HG02610 (cell line): Measurements from ENCODE around the gene CXCR5.
A peak's percentile ranks its signal among the peaks of the same experiment; 100 is the strongest.

Experiments used
- ATAC-seq: cut with Tn5 transposase; IDR thresholded peaks from one replicate; pipeline ENCODE4 v1.9.1; 2021; ENCODE audit warnings: mild to moderate bottlenecking, moderate library complexity; ENCODE audit not compliant: unreplicated experiment

Gene CXCR5

GRCh38 chr11:118876286-118876685, 7.4 kb upstream of the CXCR5 start:
- no peak for ATAC-seq

GRCh38 chr11:118877487-118878162, 6.1 kb upstream of the CXCR5 start:
- ATAC-seq, result no peak

GRCh38 chr11:118878163-118878563, 5.5 kb upstream of the CXCR5 start:
- ATAC-seq, result no peak

DNA sequence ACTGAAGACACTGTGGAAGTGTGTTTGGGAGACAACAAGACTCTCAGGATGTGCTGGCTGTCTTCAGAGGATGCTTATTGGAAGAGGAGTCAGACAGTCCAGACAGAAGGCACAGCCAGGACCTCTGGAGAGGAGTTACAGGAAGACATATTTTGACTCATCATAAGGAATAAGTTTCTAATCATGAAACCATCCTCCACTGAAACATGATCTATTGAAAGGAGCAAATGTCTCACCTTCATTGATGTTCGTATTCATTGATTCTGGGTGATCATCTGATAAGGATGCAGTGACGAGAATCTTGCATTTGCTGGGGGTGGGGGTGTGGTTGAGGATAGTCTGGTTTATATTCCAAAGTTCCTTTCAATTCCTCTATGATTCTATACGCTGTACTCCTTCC, 2.5 kb upstream of the CXCR5 start:
- ATAC-seq, result no peak

DNA sequence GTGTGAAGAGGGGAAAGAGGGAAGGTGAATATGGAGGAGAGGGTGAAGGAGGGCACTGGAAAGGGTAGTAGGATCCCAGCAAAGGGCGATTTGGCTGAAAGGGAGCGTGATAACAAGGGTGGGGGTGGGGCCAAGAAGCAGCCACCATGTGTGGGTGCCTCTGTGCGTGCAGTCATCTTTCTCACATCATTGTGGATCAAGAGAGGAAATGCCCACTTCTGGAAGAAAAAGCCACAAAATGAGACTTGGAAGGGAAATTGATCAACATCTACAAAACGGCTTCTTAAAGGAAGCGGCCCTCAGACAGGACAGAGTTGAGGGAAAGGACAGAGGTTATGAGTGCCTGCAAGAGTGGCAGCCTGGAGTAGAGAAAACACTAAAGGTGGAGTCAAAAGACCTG, 1.2 kb upstream of the CXCR5 start:
- no peak for ATAC-seq

- ATAC-seq, result no peak
Observed at GRCh38 chr11:118883004-118883367, 706 bp upstream of the CXCR5 start.

GRCh38 chr11:118884875-118885274, 1.2 kb downstream of the CXCR5 start:
- ATAC-seq, result no peak

GRCh38 chr11:118885319-118885718, 1.6 kb downstream of the CXCR5 start:
- ATAC-seq, result no peak

- no peak for ATAC-seq
Observed at GRCh38 chr11:118885831-118886565, 2.3 kb downstream of the CXCR5 start.

DNA sequence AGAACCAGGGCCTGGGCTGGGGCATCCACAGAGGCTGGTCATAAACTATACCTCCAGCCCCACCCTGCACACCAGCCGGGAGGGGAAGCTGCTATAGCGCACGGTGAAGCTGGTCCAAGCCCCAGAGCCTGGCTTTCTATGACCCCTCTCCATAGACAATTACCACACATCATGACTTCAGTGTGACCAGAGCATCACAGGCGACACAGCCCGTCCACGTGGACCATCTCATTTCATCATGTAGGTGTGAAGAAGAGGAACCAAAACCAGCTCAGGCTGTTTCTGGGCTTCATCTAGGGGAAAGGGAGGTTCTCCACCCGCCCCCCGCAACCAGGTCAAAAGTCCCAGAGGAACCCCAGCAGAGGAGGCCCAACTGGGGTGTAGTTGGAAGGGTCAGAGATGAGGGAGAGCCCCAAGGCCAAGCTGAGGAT, 3.0 kb downstream of the CXCR5 start:
- ATAC-seq, result peak; percentile 33

GRCh38 chr11:118887206-118887605, 3.5 kb downstream of the CXCR5 start:
- no peak for ATAC-seq

- no peak for ATAC-seq
Observed at GRCh38 chr11:118888398-118888797, 4.7 kb downstream of the CXCR5 start.

- ATAC-seq, result no peak
Observed at GRCh38 chr11:118889797-118890196, 6.1 kb downstream of the CXCR5 start.

DNA sequence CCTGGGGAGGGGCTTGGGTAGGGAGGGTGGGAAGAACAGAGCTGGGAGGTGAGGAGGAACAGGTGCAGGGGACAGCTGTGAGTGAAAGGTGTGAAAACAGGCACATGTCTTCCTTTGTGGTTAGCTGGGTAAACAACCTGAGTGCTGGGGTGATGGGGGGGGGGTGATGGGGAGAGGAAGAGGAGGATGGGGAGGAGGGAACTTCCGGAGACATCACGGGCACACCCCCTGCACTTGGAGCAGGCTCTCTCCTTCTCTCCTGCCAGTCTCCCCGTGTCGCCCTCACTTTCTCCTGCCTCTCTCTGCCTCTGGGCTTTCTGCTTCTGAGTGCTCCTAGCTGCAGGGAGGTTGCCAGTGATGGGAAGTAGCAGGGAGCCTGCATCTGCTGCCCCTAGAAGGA, 8.8 kb downstream of the CXCR5 start:
- no peak for ATAC-seq

DNA sequence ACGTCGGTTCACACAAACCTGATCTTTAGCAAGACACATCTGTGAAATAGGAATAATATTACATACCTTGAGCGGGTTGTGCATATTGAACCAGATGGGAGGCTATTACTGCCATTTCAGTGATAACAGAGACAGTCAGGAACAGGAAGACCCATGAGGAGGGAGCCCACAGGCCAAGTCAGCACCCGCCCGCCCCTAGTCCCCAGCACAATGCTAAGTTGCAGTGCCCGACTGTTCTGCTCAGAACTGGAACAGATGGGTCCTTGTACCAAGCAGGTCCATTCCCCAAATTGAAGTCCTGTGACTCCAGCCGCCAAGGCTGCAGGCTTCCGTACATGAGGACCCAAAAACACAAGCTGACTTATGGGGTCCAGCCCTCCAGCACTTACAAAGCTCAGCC, 9.3 kb downstream of the CXCR5 start:
- ATAC-seq, result no peak

DNA sequence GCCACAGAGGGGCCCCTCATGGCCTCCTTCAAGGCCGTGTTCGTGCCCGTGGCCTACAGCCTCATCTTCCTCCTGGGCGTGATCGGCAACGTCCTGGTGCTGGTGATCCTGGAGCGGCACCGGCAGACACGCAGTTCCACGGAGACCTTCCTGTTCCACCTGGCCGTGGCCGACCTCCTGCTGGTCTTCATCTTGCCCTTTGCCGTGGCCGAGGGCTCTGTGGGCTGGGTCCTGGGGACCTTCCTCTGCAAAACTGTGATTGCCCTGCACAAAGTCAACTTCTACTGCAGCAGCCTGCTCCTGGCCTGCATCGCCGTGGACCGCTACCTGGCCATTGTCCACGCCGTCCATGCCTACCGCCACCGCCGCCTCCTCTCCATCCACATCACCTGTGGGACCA, 10.0 kb downstream of the CXCR5 start:
- ATAC-seq, result no peak

GRCh38 chr11:118894192-118894591, 10.5 kb downstream of the CXCR5 start:
- no peak for ATAC-seq

GRCh38 chr11:118895093-118896039, 11.7 kb downstream of the CXCR5 start:
- ATAC-seq, result peak; percentile 56

DNA sequence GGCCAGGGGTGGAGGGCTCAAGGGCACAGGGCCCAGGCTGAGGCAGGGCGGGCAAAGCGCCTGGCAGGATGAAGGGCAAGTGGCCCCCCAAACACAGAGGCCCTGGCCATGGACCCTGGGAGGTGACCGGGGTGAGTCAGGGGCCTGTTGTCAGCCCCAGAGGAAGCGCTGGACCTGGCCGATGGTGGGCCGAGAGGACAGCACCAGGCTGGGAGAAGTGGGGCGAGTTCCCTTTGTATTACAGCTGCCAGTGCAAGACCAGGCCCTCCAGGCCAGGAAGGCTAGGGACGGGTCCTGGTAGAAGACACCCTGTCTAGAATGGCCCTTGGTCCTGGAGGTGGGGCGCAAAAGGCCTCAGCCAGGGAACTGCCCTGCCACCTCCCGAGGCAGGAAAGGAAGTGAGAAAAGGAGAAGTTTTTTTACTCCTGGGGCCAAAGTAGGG, 12.8 kb downstream of the CXCR5 start:
- no peak for ATAC-seq

- no peak for ATAC-seq
Observed at GRCh38 chr11:118896921-118897591, 13.4 kb downstream of the CXCR5 start.
